Endodermal cell (in vitro differentiated cells): ENCODE measurements around the gene PSORS1C2. TPM values are rescaled to one million over a fixed set of nuclear protein-coding genes. Genes with fewer than 3 reads are reported as not detected.

Experiments used
- DNase-seq: peaks from one replicate; pipeline ENCODE4 v3.0.0-alpha.2; 2017
- H3K27ac ChIP-seq: 2 replicates; pipeline ENCODE4 v1.5.1; 2013; ENCODE audit warnings: mild to moderate bottlenecking, low read depth, low read length, moderate library complexity
- H3K27me3 ChIP-seq: 2 replicates; pipeline ENCODE4 v1.6.1; 2013; ENCODE audit warnings: mild to moderate bottlenecking, low read length, moderate library complexity; ENCODE audit not compliant: insufficient read depth, control insufficient read depth, poor library complexity, severe bottlenecking
- H3K36me3 ChIP-seq: 2 replicates; pipeline ENCODE4 v1.7.0; 2013; ENCODE audit warnings: mild to moderate bottlenecking, low read length, moderate library complexity; ENCODE audit not compliant: control insufficient read depth, insufficient read depth
- H3K4me1 ChIP-seq: one replicate; pipeline ENCODE4 v1.7.0; 2013; ENCODE audit warnings: low read length; ENCODE audit not compliant: control insufficient read depth, insufficient read depth
- H3K4me3 ChIP-seq: 2 replicates; pipeline ENCODE4 v1.5.1; 2013; ENCODE audit warnings: mild to moderate bottlenecking, low read length, moderate library complexity
- H3K9ac ChIP-seq: 2 replicates; pipeline ENCODE4 v1.6.1; 2013; ENCODE audit warnings: mild to moderate bottlenecking, low read length, moderate library complexity; ENCODE audit not compliant: poor library complexity, severe bottlenecking; ENCODE audit errors: extremely low read depth
- H3K9me3 ChIP-seq: 2 replicates; pipeline ENCODE4 v1.6.1; 2013; ENCODE audit warnings: mild to moderate bottlenecking, low read length, moderate library complexity; ENCODE audit not compliant: control insufficient read depth
- H3K27ac Mint-ChIP-seq: 2 replicates; pipeline ENCODE4 v1.8.0; 2020; ENCODE audit warnings: mixed read lengths
- H3K27me3 Mint-ChIP-seq: 2 replicates; pipeline ENCODE4 v1.8.0; 2021; ENCODE audit warnings: mild to moderate bottlenecking, mixed read lengths; ENCODE audit not compliant: insufficient read depth
- H3K36me3 Mint-ChIP-seq: 2 replicates; pipeline ENCODE4 v1.8.0; 2020; ENCODE audit warnings: low read depth, mixed read lengths
- H3K4me1 Mint-ChIP-seq: 2 replicates; pipeline ENCODE4 v1.8.0; 2020; ENCODE audit warnings: mixed read lengths
- H3K4me3 Mint-ChIP-seq: 2 replicates; pipeline ENCODE4 v1.8.0; 2020; ENCODE audit warnings: mild to moderate bottlenecking, moderate library complexity, mixed read lengths
- H3K9me3 Mint-ChIP-seq: 2 replicates; pipeline ENCODE4 v1.8.0; 2020; ENCODE audit warnings: mild to moderate bottlenecking, mixed read lengths
- WGBS, 2 experiments: methylation state at CpG; one replicate each; pipeline versions ENCODE4 v1.1.5 to v1.1.7; 2013; ENCODE audit warnings: missing lambda C conversion rate in 2 of 2, mixed read lengths in 1 of 2; ENCODE audit not compliant: insufficient coverage in 1 of 2, insufficient read length in 1 of 2; 5-methylcytosine and 5-hydroxymethylcytosine counted together
- total RNA-seq, 2 donors: library from RNA; stranded (reverse); fragmentation: NEBNext Ultra II Directional in 1 of 2; extraction: Animal tissue kit (Norgen Biotek cat#: 25700) in 1 of 2; gene quantifications; 2 replicates in 1 of 2; 3 replicates in 1 of 2; pipeline ENCODE4 v1.2.1, GENCODE V29; 2021
- TF ChIP-seq, protein P1 (sequence below): fragments of 200-600 bp; sonication (generic); conservative IDR thresholded peaks from 2 replicates; pipeline ENCODE4 v1.5.0; 2021; ENCODE audit warnings: antibody characterized with exemption, mild to moderate bottlenecking

PSORS1C2 gene
- total RNA-seq, 2 donors from 2014 or later: not detected

DNA sequence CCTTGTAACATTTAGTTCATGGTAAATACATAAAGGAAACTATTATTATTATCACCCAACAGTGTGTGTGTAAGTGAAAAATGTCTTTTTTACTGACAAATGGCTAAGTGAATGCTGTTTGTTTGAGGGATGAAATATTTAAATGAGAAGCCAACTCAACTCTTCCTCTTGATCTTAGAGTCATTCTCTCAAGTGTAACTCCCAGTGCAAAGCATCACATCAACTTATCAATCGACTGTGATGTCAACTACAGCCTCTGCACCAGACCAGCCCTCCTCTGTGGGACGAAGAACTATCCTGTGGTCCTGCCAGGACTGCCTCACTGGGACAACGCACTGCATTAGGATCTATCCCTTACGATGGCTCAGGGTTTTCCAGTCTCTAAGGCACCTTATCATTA is 31.8 kb downstream of the PSORS1C2 start:
- no peak overlapping the region for H3K27ac ChIP-seq
- H3K9me3 ChIP-seq: no peaks in the 10 kb centered on the region
- Mint-ChIP-seq H3K27ac (no peak overlapping the region), H3K9me3 (no peaks in the 10 kb centered on the region), H3K27me3 (peaks cover 5% of the 10 kb centered on the region), H3K4me3 (no peak overlapping the region), H3K4me1 (peaks cover 20% of the 10 kb centered on the region), H3K36me3 (no peaks in the 10 kb centered on the region)
- H3K9ac ChIP-seq: no peak overlapping the region
- TF ChIP-seq, protein P1, sequence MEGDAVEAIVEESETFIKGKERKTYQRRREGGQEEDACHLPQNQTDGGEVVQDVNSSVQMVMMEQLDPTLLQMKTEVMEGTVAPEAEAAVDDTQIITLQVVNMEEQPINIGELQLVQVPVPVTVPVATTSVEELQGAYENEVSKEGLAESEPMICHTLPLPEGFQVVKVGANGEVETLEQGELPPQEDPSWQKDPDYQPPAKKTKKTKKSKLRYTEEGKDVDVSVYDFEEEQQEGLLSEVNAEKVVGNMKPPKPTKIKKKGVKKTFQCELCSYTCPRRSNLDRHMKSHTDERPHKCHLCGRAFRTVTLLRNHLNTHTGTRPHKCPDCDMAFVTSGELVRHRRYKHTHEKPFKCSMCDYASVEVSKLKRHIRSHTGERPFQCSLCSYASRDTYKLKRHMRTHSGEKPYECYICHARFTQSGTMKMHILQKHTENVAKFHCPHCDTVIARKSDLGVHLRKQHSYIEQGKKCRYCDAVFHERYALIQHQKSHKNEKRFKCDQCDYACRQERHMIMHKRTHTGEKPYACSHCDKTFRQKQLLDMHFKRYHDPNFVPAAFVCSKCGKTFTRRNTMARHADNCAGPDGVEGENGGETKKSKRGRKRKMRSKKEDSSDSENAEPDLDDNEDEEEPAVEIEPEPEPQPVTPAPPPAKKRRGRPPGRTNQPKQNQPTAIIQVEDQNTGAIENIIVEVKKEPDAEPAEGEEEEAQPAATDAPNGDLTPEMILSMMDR: no peak
- H3K27me3 ChIP-seq: no peaks in the 10 kb centered on the region
- WGBS, 2 experiments: 78 to 82% methylated on average over 3 to 4 of the region's 4 CpGs
- H3K4me3 ChIP-seq: no peak overlapping the region
- H3K36me3 ChIP-seq: no peaks in the 10 kb centered on the region
- no peaks in the 10 kb centered on the region for H3K4me1 ChIP-seq
- DNase-seq: peak; percentile 34

DNA sequence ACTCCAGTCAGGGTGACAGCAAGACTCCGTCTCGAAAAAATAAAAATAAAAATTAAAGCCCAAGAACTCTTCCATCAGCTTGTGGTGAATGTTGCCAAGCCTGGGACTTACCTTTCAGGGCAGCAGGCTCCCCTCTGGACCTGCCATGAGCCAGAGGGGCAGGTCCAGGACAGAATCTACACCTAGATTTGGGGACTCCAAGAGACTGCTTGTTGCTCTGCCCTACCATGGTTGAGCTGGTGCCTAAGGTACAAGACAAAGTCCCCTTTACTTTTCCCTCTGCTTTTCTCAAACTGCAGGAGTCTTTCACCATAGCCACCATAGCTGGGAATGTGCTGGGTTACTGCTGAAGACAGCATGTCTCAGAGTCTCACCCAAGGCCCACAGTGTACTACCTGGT is 35.7 kb downstream of the PSORS1C2 start:
- H3K4me3 Mint-ChIP-seq: no peak overlapping the region
- no peaks in the 10 kb centered on the region for H3K9me3 ChIP-seq
- 91 to 100% methylated on average over 2 of the region's 2 CpGs for WGBS, 2 experiments
- H3K27ac Mint-ChIP-seq: no peak overlapping the region
- no peaks in the 10 kb centered on the region for H3K36me3 Mint-ChIP-seq
- H3K27me3 Mint-ChIP-seq: no peaks in the 10 kb centered on the region
- H3K27ac ChIP-seq: no peak overlapping the region
- H3K4me1 Mint-ChIP-seq: peaks cover 3% of the 10 kb centered on the region
- H3K27me3 ChIP-seq: no peaks in the 10 kb centered on the region
- no peaks in the 10 kb centered on the region for H3K4me1 ChIP-seq
- no peak overlapping the region for H3K4me3 ChIP-seq
- H3K9ac ChIP-seq: no peak overlapping the region
- no peaks in the 10 kb centered on the region for H3K36me3 ChIP-seq
- DNase-seq: no peak
- no peaks in the 10 kb centered on the region for H3K9me3 Mint-ChIP-seq
- TF ChIP-seq, protein P1: no peak

DNA sequence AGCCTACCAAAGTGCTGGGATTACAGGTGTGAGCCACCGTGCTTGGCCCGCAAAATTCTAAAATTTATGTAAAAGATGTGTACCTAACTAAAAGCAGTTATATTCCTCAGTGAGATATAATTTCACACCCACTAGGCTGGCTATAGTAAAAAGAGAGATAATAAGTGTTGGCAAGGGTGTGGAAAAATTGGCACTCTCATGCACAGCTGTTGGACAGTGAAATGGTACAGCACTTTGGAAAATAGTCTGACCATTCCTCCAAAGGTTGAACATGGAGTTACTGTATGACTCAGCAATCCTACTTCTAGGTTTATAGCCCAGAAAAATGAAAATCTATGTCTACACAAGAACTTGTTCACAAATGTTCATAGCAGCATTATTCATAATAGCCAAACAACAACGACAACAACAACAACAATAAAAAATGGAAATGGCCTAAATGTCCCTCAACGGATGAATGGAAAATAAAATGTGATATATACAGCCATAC is 40.4 kb downstream of the PSORS1C2 start:
- Mint-ChIP-seq H3K4me3 (no peak overlapping the region), H3K27ac (no peak overlapping the region), H3K4me1 (peaks cover 3% of the 10 kb centered on the region), H3K27me3 (no peaks in the 10 kb centered on the region), H3K9me3 (no peaks in the 10 kb centered on the region), H3K36me3 (no peaks in the 10 kb centered on the region)
- Histone ChIP-seq H3K4me1 (no peaks in the 10 kb centered on the region), H3K27me3 (no peaks in the 10 kb centered on the region), H3K9me3 (no peaks in the 10 kb centered on the region), H3K27ac (no peak overlapping the region), H3K9ac (no peak overlapping the region), H3K36me3 (no peaks in the 10 kb centered on the region), H3K4me3 (no peak overlapping the region)
- TF ChIP-seq, protein P1: no peak
- DNase-seq: no peak
- WGBS, 2 experiments: 97 to 100% methylated on average over 2 to 4 of the region's 4 CpGs
